Fibroblast of villous mesenchyme (primary cell): ENCODE measurements around the gene SLC16A12. TPM values are rescaled to one million over a fixed set of nuclear protein-coding genes. Genes with fewer than 3 reads are reported as not detected.
"Not testable (repeated sequence)": the region's sequence is repeated elsewhere in the genome, so short reads cannot be mapped to it uniquely, and the experiment has no call there.

Source experiments
- DNase-seq: peaks from one replicate; pipeline ENCODE4 v3.0.0-alpha.2; 2010; ENCODE audit warnings: low read depth
- H3K4me3 ChIP-seq: 2 replicates; pipeline ENCODE4 v1.5.1; 2011; ENCODE audit warnings: low read depth, mild to moderate bottlenecking, low read length
- total RNA-seq: library from RNA; depleted of rRNA; stranded (reverse); fragments of >200 nt; gene quantifications from 2 replicates; pipeline ENCODE4 v1.2.3, GENCODE V29; 2012
- TF ChIP-seq, protein P1 (sequence below): IDR thresholded peaks from 2 replicates; pipeline ENCODE4 v1.5.1; 2012; ENCODE audit warnings: low read depth, mild to moderate bottlenecking, low read length; ENCODE audit not compliant: insufficient read depth

SLC16A12 gene
- total RNA-seq, 1 donor, result under 0.01 TPM

DNA sequence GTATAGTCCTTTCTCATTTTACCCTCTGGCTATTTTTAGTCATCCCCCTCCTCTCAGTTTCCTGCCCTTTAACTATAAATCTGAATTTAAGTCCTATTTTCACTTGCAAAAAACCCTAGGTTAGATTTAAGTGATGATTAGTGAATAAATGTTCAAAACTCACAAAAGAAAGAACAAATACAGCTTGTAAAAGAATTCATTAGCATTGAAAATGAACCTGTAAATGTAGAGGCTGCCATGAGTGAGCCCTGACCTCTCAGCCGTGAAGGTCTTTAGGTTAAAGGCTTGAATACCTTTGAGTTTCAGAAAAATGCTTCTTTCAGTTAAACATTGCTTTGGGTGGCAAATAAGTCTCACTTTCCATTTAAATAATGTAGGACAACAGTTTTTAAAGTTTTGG, 2.0 kb upstream of the SLC16A12 start:
- TF ChIP-seq, protein P1, sequence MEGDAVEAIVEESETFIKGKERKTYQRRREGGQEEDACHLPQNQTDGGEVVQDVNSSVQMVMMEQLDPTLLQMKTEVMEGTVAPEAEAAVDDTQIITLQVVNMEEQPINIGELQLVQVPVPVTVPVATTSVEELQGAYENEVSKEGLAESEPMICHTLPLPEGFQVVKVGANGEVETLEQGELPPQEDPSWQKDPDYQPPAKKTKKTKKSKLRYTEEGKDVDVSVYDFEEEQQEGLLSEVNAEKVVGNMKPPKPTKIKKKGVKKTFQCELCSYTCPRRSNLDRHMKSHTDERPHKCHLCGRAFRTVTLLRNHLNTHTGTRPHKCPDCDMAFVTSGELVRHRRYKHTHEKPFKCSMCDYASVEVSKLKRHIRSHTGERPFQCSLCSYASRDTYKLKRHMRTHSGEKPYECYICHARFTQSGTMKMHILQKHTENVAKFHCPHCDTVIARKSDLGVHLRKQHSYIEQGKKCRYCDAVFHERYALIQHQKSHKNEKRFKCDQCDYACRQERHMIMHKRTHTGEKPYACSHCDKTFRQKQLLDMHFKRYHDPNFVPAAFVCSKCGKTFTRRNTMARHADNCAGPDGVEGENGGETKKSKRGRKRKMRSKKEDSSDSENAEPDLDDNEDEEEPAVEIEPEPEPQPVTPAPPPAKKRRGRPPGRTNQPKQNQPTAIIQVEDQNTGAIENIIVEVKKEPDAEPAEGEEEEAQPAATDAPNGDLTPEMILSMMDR, result no peak

GRCh38 chr10:89536013-89536354, 590 bp upstream of the SLC16A12 start:
- H3K4me3 ChIP-seq, result peak overlapping the region; percentile 47
- TF ChIP-seq, protein P1, result no peak

More for the DNA sequence above, 2.0 kb upstream of the SLC16A12 start:
- no peak for DNase-seq
- no peak overlapping the region for H3K4me3 ChIP-seq

DNA sequence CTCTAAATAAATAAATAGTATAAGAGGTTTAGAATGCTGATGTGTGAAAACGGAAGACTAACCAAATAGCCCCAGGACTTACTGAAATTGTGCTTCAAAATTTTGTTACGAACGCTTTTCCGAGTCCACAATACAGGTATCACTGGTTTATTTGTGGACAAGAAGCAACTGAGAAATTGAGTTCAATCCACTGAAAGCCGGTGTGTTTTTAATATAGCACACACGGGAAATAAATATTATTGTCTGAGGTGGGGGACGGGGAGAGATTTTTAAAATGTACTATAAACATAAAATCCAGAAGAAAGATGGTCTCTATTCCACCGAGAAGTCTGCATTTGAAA, 598 bp downstream of the SLC16A12 start:
- TF ChIP-seq, protein P1, result no peak
- peak overlapping the region; percentile 54 for H3K4me3 ChIP-seq
- DNase-seq, result no peak

More at GRCh38 chr10:89536013-89536354, 590 bp upstream of the SLC16A12 start:
- no peak for DNase-seq

GRCh38 chr10:89532476-89532875, 2.9 kb downstream of the SLC16A12 start:
- DNase-seq, result no peak
- H3K4me3 ChIP-seq, result no peak overlapping the region
- TF ChIP-seq, protein P1, result no peak

DNA sequence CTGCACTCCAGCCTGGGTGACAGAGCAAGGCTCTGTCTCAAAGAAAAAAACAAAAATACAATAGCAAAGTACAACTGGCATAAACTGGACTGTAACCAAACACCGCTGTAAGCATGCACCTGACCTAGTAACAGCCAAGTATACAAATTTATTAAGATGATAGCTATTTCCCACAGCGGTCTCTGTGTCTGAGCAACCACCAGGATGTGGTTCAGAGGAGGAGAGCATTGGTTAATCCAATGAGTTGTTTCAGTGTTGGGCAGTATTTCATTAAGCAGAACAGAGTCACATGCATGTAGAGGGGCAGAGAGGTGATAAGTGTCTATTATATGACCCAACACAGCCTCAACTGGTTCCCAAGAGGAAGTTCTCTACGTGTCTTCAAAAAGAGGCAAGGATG, 4.0 kb downstream of the SLC16A12 start:
- TF ChIP-seq, protein P1, result no peak
- no peak overlapping the region for H3K4me3 ChIP-seq
- no peak for DNase-seq

DNA sequence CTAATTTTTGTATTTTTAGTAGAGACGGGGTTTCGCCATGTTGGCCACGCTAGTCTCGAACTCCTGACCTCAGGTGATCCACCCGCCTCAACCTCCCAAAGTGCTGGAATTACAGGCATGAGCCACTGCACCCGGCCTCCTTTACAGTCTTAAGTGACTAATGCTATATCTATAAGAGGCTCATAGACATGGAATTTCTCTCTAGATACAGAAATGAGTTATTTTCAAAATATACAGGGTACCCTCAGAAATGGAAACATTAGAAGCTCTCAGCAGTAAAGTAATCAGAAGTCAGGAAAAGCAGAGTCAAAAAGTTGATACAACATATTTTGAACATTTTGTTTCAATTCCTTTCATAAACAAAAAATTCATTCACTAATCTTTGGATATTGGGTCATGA, 5.7 kb downstream of the SLC16A12 start:
- DNase-seq, H3K4me3 ChIP-seq: not testable (repeated sequence)

- DNase-seq, result no peak
- no peak overlapping the region for H3K4me3 ChIP-seq
- TF ChIP-seq, protein P1, result no peak
Measured at GRCh38 chr10:89526358-89526757, 9.0 kb downstream of the SLC16A12 start.
